GM18519 (cell line): ENCODE data around the gene RAB40B.

Source experiments
- ATAC-seq: cut with Tn5 transposase; IDR thresholded peaks from one replicate; pipeline ENCODE4 v1.9.1; 2021; ENCODE audit warnings: mild to moderate bottlenecking, moderate library complexity; ENCODE audit not compliant: unreplicated experiment, low FRiP score

Gene RAB40B

GRCh38 chr17:82716203-82717010, 17.9 kb upstream of the RAB40B start, which contains the start of gene FN3KRP:
FN3KRP (plus strand) TSS chr17:82716706; CDS start chr17:82716756, 50 bp downstream.
- peak; percentile 51 for ATAC-seq

- no peak for ATAC-seq
These were observed 14.7 kb upstream of the RAB40B start for GRCh38 chr17:82713071-82713723.

- no peak for ATAC-seq
These were observed 12.2 kb upstream of the RAB40B start for GRCh38 chr17:82710499-82711232.

- no peak for ATAC-seq
These were observed 11.4 kb upstream of the RAB40B start for GRCh38 chr17:82709676-82710498.

- ATAC-seq, result no peak
These were observed 10.7 kb upstream of the RAB40B start for GRCh38 chr17:82709024-82709675.

- no peak for ATAC-seq
These were observed 7.3 kb upstream of the RAB40B start for GRCh38 chr17:82705756-82706155.

GRCh38 chr17:82704886-82705285, 6.4 kb upstream of the RAB40B start:
- ATAC-seq, result no peak

- ATAC-seq, result no peak
These were observed 5.7 kb upstream of the RAB40B start for GRCh38 chr17:82703935-82704865.

- no peak for ATAC-seq
These were observed 4.7 kb upstream of the RAB40B start for GRCh38 chr17:82703036-82703745.

GRCh38 chr17:82702231-82702927, 3.9 kb upstream of the RAB40B start:
- no peak for ATAC-seq

- no peak for ATAC-seq
These were observed 1.1 kb upstream of the RAB40B start for GRCh38 chr17:82699551-82699950.

GRCh38 chr17:82698974-82699442, 510 bp upstream of the RAB40B start:
- no peak for ATAC-seq

GRCh38 chr17:82697808-82698064, 762 bp downstream of the RAB40B start:
- ATAC-seq, result no peak

- no peak for ATAC-seq
These were observed 1.3 kb downstream of the RAB40B start for GRCh38 chr17:82696916-82697807.

- no peak for ATAC-seq
These were observed 2.2 kb downstream of the RAB40B start for GRCh38 chr17:82696259-82696658.

GRCh38 chr17:82694647-82695046, 3.9 kb downstream of the RAB40B start:
- ATAC-seq, result no peak
